GM18508 (cell line): Measurements from ENCODE around the gene ELOF1.

Experiments
- ATAC-seq: cut with Tn5 transposase; IDR thresholded peaks from one replicate; pipeline ENCODE4 v1.9.1; 2021; ENCODE audit warnings: moderate number of reproducible peaks; ENCODE audit not compliant: insufficient read depth, unreplicated experiment

ELOF1 gene

GRCh38 chr19:11538232-11539036 is 20.6 kb downstream of the ELOF1 start, which contains the start of gene CNN1:
Gene CNN1, plus strand, starts transcription at chr19:11538851. Its CDS starts 77 bp downstream, at chr19:11538928.
- no peak for ATAC-seq

GRCh38 chr19:11535792-11536595 is 23.0 kb downstream of the ELOF1 start:
- no peak for ATAC-seq

GRCh38 chr19:11534948-11535347 is 24.1 kb downstream of the ELOF1 start:
- no peak for ATAC-seq

GRCh38 chr19:11534538-11534937 is 24.5 kb downstream of the ELOF1 start:
- no peak for ATAC-seq

- no peak for ATAC-seq
Observed at GRCh38 chr19:11530432-11530831, 28.6 kb downstream of the ELOF1 start.

GRCh38 chr19:11528551-11529341 is 30.3 kb downstream of the ELOF1 start, which contains the start of gene ECSIT:
Gene ECSIT, minus strand, starts transcription at chr19:11529134. Its CDS starts 9,964 bp downstream, at chr19:11519170.
- peak; percentile 60 for ATAC-seq

GRCh38 chr19:11519138-11519537 is 39.9 kb downstream of the ELOF1 start:
- ATAC-seq: no peak

GRCh38 chr19:11513946-11514345 is 45.1 kb downstream of the ELOF1 start:
- no peak for ATAC-seq

GRCh38 chr19:11510444-11510843 is 48.6 kb downstream of the ELOF1 start:
- no peak for ATAC-seq

GRCh38 chr19:11507370-11508078 is 51.5 kb downstream of the ELOF1 start:
- ATAC-seq: no peak

- ATAC-seq: no peak
Observed at GRCh38 chr19:11506967-11507366, 52.1 kb downstream of the ELOF1 start.

GRCh38 chr19:11506101-11506555 is 52.9 kb downstream of the ELOF1 start:
- peak; percentile 24 for ATAC-seq

GRCh38 chr19:11505504-11506100 is 53.4 kb downstream of the ELOF1 start, which contains the start of gene ZNF653:
Gene ZNF653, minus strand, starts transcription at chr19:11505839. Its CDS starts 53 bp downstream, at chr19:11505786.
- peak; percentile 22 for ATAC-seq

GRCh38 chr19:11505032-11505503 is 54.0 kb downstream of the ELOF1 start:
- peak; percentile 62 for ATAC-seq

- ATAC-seq: no peak
Observed at GRCh38 chr19:11504502-11505031, 54.5 kb downstream of the ELOF1 start.
